GM12875 (cell line): ENCODE data around the gene TPRN.
A peak's percentile ranks its signal among the peaks of the same experiment; 100 is the strongest.

Experiments used
- H3K4me3 ChIP-seq: one replicate; pipeline ENCODE4 v1.5.1; 2011; ENCODE audit warnings: low read depth, low read length, control low read depth
- TF ChIP-seq, protein P1 (sequence below): IDR thresholded peaks from 2 replicates; pipeline ENCODE4 v1.5.1; 2011; ENCODE audit warnings: low read depth, mild to moderate bottlenecking, control low read depth, inconsistent platforms, low read length, moderate library complexity, borderline replicate concordance; ENCODE audit not compliant: insufficient read depth

The TPRN gene

GRCh38 chr9:137224830-137225694 lies 24.5 kb upstream of the TPRN start, which contains the start of gene CYSRT1:
TSS of gene CYSRT1 (plus strand) at chr9:137225174. CDS start at chr9:137225622, 448 bp downstream.
- H3K4me3 ChIP-seq = peak within 1 kb of the TSS; percentile 70
- TF ChIP-seq, protein P1, sequence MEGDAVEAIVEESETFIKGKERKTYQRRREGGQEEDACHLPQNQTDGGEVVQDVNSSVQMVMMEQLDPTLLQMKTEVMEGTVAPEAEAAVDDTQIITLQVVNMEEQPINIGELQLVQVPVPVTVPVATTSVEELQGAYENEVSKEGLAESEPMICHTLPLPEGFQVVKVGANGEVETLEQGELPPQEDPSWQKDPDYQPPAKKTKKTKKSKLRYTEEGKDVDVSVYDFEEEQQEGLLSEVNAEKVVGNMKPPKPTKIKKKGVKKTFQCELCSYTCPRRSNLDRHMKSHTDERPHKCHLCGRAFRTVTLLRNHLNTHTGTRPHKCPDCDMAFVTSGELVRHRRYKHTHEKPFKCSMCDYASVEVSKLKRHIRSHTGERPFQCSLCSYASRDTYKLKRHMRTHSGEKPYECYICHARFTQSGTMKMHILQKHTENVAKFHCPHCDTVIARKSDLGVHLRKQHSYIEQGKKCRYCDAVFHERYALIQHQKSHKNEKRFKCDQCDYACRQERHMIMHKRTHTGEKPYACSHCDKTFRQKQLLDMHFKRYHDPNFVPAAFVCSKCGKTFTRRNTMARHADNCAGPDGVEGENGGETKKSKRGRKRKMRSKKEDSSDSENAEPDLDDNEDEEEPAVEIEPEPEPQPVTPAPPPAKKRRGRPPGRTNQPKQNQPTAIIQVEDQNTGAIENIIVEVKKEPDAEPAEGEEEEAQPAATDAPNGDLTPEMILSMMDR = no peak

DNA sequence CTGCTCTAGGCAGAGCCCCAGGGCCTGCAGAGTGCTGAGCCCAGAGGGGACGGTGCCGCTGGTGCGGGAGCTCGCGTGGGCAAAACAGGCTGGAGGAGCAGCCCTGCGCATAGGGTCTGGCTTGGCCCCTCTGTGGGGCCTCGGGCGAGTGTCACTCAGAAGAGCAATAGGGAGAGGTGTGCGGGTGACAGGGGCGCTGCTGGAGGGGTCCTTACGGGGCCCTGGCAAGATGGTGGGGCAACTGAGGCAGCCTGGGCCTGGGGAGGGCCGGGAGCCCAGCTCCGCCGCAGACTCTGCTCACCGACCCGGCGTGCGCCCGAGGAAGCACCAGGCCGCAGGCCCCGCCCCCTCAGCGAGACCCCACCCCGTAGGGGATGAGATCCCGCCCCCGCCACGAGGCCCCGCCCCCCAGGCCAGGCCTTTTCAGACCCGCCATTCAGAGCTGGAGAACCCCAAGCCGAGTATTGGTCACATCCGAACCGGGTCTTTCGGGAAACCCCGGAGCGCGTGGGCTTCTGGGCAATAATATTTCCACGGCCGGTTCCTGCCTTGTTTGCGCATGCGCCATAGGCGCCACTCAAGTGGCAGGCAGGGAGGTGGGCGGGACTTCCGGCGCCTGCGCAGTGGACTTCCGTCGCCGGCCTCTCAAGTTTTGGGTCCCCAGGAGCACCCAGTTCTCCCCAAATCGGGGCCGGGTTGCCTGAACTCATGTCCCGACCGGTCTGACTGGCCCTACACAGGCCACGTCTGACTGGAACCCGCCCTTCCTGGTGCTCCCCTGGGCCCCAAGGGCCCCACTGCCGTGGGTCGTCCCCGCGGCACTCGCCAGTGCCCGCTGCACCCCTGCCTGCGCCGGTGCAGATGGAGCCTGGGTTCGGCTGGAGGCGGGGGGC lies 22.8 kb upstream of the TPRN start:
- TF ChIP-seq, protein P1 = no peak
- peak overlapping the region; percentile 70 for H3K4me3 ChIP-seq

DNA sequence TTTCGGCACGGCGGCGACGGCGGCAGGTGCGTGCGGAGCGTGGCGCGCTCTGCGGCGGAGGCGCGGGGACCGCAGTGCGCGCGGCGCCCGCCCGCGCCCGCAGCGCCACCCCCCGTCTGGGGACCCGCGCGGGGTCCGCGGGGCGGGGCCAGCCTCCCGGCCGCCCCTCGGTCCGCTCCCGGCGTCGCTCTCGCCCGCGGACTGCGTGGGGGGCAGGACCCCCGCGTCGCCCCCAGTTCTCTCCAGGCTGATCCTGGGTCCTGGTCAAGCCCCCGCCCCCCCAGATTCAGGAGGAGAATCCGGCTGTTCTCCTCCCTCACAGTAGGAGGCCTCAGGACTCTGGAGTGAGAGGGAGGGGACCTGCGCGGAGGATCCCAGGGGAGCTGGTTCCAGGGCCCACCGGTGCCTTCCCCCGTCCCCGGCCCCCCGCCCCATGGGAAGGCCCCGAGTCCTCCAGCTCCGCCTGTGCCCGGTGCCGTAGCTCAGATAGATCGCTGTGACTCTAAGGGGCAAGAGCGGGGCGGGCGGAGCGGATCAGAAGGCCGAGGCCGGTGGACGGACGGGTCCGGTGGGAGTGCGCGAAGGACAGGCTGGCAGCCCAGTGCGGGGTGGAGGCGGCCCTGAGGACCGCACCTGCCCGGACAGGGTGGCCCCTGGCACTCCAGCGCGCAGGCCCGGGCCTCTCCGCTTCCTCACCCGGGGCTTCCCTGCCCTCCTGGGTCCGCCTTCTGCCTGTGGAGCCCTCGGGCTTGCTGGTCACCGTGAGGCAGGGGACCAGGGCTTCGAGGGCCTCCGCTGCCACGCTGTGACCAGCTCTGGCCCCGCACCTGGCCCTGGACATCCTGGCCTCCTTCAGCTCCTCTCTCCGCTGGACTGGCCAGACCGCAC lies 21.9 kb upstream of the TPRN start, which contains the start of gene RNF208:
Gene RNF208, minus strand, starts transcription at position 51 of the 888 bp plus-strand sequence. CDS start 1,028 bp downstream, outside the sequence.
- peak within 1 kb of the TSS; percentile 40 for H3K4me3 ChIP-seq
- TF ChIP-seq, protein P1 = no peak

DNA sequence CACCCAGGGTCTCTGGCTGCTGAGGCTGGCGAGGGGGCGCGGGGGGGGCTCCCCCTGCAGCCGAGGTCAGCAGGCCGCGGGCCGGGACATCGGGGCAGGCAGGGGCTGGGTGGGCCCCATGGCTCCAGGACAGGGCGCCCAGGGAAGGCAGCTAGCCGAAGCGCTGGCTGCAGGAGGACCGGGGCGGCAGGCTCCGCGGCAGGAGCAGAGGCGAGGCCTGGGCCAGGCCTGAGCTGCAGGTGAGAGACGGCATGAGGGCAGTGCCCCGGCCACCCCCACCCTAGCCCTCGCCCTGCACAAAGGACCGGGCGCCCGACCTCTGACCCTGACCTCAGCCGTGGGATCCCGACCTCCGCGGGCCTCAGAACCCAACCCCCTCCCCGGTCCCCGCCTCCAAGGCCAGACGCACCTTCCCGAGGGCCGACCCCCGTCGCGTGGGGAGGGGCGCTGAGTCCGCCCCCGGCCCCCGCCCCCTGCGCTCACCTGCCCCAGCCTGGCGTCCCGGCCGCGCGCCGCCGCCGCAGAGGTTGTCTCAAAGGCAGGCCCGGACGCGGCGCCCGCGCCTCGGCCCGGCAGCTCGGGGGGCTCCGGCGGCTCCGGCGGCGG lies 21.1 kb upstream of the TPRN start:
- TF ChIP-seq, protein P1 = no peak

GRCh38 chr9:137221095-137221505 lies 20.6 kb upstream of the TPRN start:
- H3K4me3 ChIP-seq = no peak overlapping the region
- TF ChIP-seq, protein P1 = no peak

More for the DNA sequence above, 21.1 kb upstream of the TPRN start:
- peak overlapping the region; percentile 38 for H3K4me3 ChIP-seq

- no peak overlapping the region for H3K4me3 ChIP-seq
- TF ChIP-seq, protein P1 = no peak
These were observed 20.0 kb upstream of the TPRN start for GRCh38 chr9:137220317-137221094.
